ENCODE data around the gene PRKAA2.
"Not testable (repeated sequence)": the region's sequence is repeated elsewhere in the genome, so short reads cannot be mapped to it uniquely, and the experiment has no call there.

The PRKAA2 gene

DNA sequence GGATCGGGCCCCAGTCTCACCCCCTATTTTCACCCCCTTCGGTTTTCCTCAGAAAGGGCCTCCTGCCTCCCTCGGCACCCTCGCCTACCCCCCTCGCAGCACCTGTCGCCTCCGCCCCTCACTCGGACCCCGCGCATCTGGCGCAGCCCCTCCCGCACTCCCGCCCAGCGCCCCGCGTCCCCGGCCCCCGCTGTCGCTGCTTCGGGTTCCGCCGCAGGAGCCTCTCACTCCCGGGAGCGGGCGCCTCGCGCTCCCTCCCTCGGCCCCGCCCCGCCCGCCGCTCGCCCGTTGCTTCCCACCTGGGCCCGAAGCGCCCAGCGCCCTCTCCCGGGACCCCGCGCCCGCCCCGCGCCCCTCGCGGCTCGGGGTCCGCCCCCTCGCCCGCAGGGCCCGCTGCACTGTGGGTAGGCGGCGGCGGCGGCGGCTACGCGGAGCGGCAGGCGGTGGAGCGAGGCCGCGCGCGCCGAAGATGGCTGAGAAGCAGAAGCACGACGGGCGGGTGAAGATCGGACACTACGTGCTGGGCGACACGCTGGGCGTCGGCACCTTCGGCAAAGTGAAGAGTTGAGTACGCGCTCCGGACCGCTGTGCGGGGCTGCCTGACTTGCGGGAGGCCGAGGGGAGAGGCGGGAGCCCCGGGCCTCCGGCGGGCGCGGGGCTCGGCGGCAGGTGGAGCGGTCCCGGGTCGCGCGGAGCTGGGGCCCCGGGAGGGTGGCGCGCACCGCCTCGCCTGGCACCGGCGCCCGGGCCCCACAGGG is at the start of gene PRKAA2:
Gene PRKAA2 (plus strand): TSS at position 396 of the 758 bp plus-strand sequence. CDS start 74 bp downstream, at position 470.
- no peak for DNase-seq (ENCODE audit: low read depth)

GRCh38 chr1:56595397-56596191 is 49.5 kb upstream of the PRKAA2 start:
- not testable (repeated sequence) for DNase-seq (ENCODE audit: low read depth)

GRCh38 chr1:56610097-56610496 is 35.0 kb upstream of the PRKAA2 start:
- not testable (repeated sequence) for DNase-seq (ENCODE audit: low read depth)

DNA sequence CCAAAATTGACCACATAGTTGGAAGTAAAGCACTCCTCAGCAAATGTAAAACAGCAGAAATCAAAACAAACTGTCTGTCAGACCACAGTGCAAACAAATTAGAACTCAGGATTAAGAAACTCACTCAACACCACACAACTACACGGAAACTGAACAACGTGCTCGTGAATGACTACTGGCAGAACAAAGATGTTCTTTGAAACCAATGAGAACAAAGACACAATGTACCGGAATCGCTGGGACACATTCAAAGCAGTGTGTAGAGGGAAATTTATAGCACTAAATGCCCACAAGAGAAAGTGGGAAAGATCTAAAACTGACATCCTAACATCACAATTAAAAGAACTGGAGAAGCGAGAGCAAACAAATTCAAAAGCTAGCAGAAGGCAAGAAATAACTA is 34.3 kb upstream of the PRKAA2 start:
- DNase-seq (ENCODE audit: low read depth), result not testable (repeated sequence)

- no peak for DNase-seq (ENCODE audit: low read depth)
Measured at GRCh38 chr1:56617141-56617540, 28.0 kb upstream of the PRKAA2 start.

- no peak for DNase-seq (ENCODE audit: low read depth)
Measured at GRCh38 chr1:56625819-56626440, 19.2 kb upstream of the PRKAA2 start.

GRCh38 chr1:56626546-56626945 is 18.6 kb upstream of the PRKAA2 start:
- no peak for DNase-seq (ENCODE audit: low read depth)

DNA sequence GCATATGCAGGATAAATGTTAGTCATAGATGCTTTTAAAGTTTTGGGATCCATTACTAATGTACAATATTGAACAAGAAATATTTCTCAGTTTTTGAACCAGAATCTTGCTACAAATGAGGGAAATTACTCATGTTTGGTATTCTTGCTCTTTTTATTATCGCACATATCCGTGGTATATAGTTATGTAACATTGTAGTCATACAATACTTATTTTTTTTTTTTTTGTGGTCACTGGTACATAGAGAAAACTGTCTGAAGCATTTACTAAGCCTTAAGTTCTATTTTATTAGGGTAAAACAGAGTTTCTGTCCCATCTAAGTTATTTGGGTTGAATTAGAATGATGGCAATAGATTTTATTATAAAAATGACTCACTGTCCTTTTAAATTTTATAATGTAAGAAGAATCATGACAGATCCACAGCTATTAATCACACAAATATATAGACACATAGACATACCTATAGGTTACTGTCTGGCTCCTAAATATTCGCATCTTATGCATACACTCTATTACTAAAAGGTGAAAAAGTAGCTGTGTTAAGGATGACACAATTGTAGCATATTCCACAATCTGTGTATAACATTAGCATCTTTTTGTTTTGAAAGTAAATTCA is 18.0 kb upstream of the PRKAA2 start:
- DNase-seq (ENCODE audit: low read depth), result no peak

GRCh38 chr1:56627636-56628039 is 17.5 kb upstream of the PRKAA2 start:
- no peak for DNase-seq (ENCODE audit: low read depth)

GRCh38 chr1:56630786-56631185 is 14.3 kb upstream of the PRKAA2 start:
- no peak for DNase-seq (ENCODE audit: low read depth)

- DNase-seq (ENCODE audit: low read depth), result no peak
Measured at GRCh38 chr1:56631901-56632300, 13.2 kb upstream of the PRKAA2 start.

DNA sequence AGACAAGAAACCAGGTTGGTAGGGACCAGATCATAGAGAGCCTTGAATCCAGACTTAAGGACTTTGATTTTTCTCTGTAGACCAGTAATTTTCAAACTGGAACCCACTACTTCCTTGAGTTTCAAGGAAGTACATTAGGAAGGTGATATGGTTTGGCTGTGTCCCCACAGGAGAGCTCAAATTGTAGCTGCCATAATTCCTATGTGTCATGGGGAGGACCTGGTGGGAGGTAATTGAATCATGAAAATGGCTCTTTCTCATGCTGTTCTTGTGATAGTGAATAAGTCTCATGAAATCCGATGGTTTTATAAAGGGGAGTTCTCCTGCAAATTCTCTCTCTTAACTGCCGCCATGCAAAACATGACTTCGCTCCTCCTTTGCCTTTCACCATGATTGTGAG is 10.1 kb upstream of the PRKAA2 start:
- DNase-seq (ENCODE audit: low read depth), result no peak

GRCh38 chr1:56638248-56638647 is 6.9 kb upstream of the PRKAA2 start:
- no peak for DNase-seq (ENCODE audit: low read depth)

DNA sequence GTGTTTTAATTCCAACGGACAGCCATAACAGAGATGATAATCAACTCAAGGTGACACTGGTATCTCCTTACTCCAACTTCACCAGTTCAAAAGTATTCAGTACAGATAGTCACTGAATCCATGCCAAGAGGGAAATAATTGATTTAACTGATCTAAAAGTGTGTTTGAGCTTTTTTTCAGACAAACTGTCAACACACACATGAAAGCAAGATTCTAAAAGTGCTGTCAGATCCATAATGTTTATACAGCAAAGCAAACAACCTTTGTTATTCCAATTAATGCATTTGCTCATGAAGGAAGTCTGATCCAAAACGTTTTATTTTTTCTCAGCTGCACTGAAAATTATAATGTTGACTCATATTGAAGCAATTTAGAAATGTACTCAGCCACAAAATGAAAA is 5.9 kb upstream of the PRKAA2 start:
- no peak for DNase-seq (ENCODE audit: low read depth)

- no peak for DNase-seq (ENCODE audit: low read depth)
Measured at GRCh38 chr1:56643661-56644060, 1.5 kb upstream of the PRKAA2 start.

DNA sequence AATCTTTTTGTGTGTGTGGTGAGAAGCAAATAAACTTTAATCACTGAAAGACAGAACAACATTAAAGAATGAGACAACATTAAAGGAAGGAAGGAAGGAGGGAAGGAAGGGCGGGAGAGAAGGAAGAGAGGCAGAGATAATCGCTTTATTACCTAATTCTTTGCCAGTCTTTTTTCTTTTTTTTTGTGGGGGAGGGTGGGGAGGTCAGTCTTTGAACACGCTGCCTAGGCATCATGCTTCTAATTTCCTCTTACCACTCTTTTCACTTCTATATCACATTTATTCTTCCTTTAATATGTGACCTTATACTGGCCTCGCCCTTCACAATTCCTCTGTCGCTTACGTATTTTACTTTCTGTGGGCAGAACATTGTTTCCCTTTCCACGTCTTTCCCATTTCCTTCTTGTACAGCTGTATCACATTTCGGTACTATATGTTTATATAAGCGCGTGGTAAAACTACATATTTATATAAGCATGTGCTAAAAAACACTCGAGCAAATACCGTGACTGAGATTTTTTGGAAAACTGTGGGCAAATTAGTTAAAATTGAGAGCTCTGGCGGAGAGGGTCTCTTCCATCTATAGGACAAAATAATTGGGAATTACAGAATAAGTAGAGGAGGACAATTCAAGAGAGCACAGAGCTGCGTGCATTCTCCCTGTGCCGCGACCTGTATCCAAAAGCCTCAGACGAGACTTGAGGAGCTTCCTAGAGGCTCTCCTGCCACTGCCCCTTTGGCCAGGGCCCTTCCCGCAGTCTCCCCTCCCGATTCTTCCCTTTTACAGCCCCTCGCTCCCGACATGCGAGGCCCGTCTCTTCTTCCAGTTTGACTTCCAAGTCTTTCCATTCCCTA is 823 bp upstream of the PRKAA2 start:
- no peak for DNase-seq (ENCODE audit: low read depth)

DNA sequence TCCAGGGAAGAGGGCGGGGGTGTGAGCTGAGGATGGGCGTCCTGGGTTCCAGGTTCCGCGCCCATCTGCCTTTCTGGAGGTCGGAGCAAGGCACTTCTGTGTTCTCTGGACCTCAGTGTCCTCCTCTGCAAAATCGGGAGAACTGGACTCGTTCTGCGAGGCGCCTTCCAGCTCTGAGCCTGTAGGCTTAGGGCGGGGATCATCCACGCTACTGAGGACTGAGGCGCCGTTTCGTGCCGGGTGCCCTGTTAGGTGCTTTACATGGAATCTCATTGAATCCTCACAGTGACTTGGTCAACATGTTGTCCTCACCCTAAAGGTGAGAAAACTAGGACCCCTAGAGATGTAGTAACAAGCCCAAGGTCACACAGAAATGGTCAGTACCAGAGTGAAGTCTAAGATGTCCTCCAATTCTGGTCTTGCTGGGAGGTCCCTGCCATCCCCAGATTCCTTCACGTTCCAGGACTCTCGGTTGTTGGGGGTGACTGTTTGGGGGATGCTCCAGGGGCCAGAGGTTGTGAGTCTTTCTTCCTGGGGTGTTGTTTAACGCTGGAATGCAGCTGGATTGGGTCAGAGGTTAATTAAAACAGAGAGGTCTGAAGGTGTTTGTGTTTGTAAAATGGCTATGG is 677 bp downstream of the PRKAA2 start:
- no peak for DNase-seq (ENCODE audit: low read depth)

- DNase-seq (ENCODE audit: low read depth), result no peak
Measured at GRCh38 chr1:56646611-56647010, 1.5 kb downstream of the PRKAA2 start.

- DNase-seq (ENCODE audit: low read depth), result no peak
Measured at GRCh38 chr1:56647106-56647505, 2.0 kb downstream of the PRKAA2 start.

DNA sequence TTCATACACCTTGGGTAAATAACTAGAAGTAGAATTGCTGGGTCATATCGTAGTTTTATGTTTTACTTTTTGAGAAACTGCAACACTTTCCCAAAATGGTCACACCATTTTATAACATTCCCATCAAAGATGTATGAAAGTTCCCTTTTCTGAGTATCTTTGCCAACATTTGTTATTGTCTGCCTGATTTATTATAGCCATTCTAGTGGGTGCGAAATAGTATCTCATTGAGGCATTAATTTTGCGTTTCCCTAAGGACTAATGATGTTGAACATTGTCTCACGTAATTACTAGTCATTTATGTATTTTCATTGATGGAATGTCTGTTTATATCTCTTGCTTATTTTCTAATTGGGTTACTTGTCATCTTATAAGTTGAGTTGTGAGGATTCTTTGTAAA is 3.4 kb downstream of the PRKAA2 start:
- DNase-seq (ENCODE audit: low read depth), result no peak
